GM18861 (cell line): ENCODE measurements around the gene LHX6.

Source experiments
- ATAC-seq: cut with Tn5 transposase; IDR thresholded peaks from one replicate; pipeline ENCODE4 v1.9.1; 2021; ENCODE audit not compliant: unreplicated experiment

The LHX6 gene

GRCh38 chr9:122228568-122229484 is at the start of gene LHX6:
TSS of gene LHX6 (minus strand) at chr9:122228957. CDS start at chr9:122228740, 217 bp downstream.
- ATAC-seq = no peak

- no peak for ATAC-seq
Measured at GRCh38 chr9:122277285-122277897, 48.6 kb upstream of the LHX6 start.

- ATAC-seq = no peak
Measured at GRCh38 chr9:122276096-122276495, 47.3 kb upstream of the LHX6 start.

GRCh38 chr9:122274055-122274454 is 45.3 kb upstream of the LHX6 start:
- no peak for ATAC-seq

GRCh38 chr9:122268041-122268814 is 39.5 kb upstream of the LHX6 start:
- ATAC-seq = no peak

GRCh38 chr9:122265149-122265915 is 36.6 kb upstream of the LHX6 start:
- ATAC-seq = peak; percentile 48

GRCh38 chr9:122264360-122265148 is 35.8 kb upstream of the LHX6 start, which contains the start of the genes MRRF and RBM18:
TSS of gene MRRF (plus strand) at chr9:122264882. CDS start at chr9:122270892, 6,010 bp downstream.
TSS of gene RBM18 (minus strand) at chr9:122264840. CDS start at chr9:122261492, 3,348 bp downstream.
- ATAC-seq = peak; percentile 76

- no peak for ATAC-seq
Measured at GRCh38 chr9:122263699-122264349, 35.1 kb upstream of the LHX6 start.

GRCh38 chr9:122262073-122262472 is 33.3 kb upstream of the LHX6 start:
- ATAC-seq = no peak

GRCh38 chr9:122261469-122261881 is 32.7 kb upstream of the LHX6 start:
- no peak for ATAC-seq

GRCh38 chr9:122258886-122259415 is 30.2 kb upstream of the LHX6 start:
- ATAC-seq = no peak

GRCh38 chr9:122256206-122256605 is 27.4 kb upstream of the LHX6 start:
- no peak for ATAC-seq

GRCh38 chr9:122254761-122255160 is 26.0 kb upstream of the LHX6 start:
- ATAC-seq = no peak

GRCh38 chr9:122252796-122253195 is 24.0 kb upstream of the LHX6 start:
- ATAC-seq = no peak

GRCh38 chr9:122251351-122251750 is 22.6 kb upstream of the LHX6 start:
- ATAC-seq = no peak

- ATAC-seq = no peak
Measured at GRCh38 chr9:122248448-122248865, 19.7 kb upstream of the LHX6 start.

- ATAC-seq = no peak
Measured at GRCh38 chr9:122246666-122247065, 17.9 kb upstream of the LHX6 start.

- no peak for ATAC-seq
Measured at GRCh38 chr9:122244349-122244748, 15.6 kb upstream of the LHX6 start.

GRCh38 chr9:122239722-122240121 is 11.0 kb upstream of the LHX6 start:
- no peak for ATAC-seq
